Astrocyte (in vitro differentiated cells and primary cell): Measurements from ENCODE around the gene PLSCR2.

ENCODE experiments used
- CTCF ChIP-seq: IDR thresholded peaks from 2 replicates; pipeline ENCODE4 v1.5.1; 2011; ENCODE audit warnings: low read depth, mild to moderate bottlenecking, inconsistent platforms, low read length, moderate library complexity; ENCODE audit not compliant: insufficient read depth
- EZH2 ChIP-seq: IDR thresholded peaks from 2 replicates; pipeline ENCODE4 v1.6.1; 2012; ENCODE audit warnings: mild to moderate bottlenecking, low read length, inconsistent platforms; ENCODE audit not compliant: insufficient read depth

DNA sequence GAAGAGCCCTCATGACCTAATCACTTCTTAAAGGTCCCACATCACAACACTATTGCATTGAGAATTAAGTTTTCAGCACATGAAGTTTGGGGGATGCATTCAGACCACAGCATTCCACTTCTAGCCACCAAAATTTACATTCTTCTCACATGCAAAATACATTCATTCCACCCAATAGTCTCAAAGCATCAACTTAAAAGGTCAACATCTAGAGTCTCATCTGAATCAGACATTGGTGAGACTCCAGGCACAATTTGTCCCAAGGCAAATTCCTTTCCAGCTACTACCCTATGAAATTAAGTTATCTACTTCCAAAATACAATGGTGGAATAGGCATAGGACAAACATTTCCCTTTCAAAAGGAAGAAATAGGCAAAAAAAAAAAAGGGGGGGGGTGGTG is 64.9 kb downstream of the PLSCR2 start:
- TF ChIP-seq EZH2: no peak
- no peak for TF ChIP-seq CTCF
